Tibial nerve (tissue), 4 donors: Measurements from ENCODE around the gene SLC12A7. TPM values are rescaled to one million over a fixed set of nuclear protein-coding genes. Genes with fewer than 3 reads are reported as not detected.
A peak's percentile ranks its signal among the peaks of the same experiment; 100 is the strongest.
"Not testable (repeated sequence)": the region's sequence is repeated elsewhere in the genome, so short reads cannot be mapped to it uniquely, and the experiment has no call there.

Experiments
- DNase-seq, 2 donors: peaks; one replicate each; pipeline ENCODE4 v3.0.0-alpha.2; 2019; ENCODE audit warnings: low spot score in 2 of 2
- H3K27ac ChIP-seq, 4 donors: fragments of 200-600 bp; sonication (generic) in 3 of 4; one replicate each; pipeline ENCODE4 v1.5.1; 2017 to 2019; ENCODE audit warnings: mild to moderate bottlenecking in 1 of 4
- H3K27me3 ChIP-seq, 2 donors: fragments of 200-600 bp; sonication (generic) in 1 of 2; one replicate each; pipeline versions ENCODE4 v1.5.1 to v1.6.0; 2017 to 2019
- H3K36me3 ChIP-seq, 3 donors: fragments of 200-600 bp; sonication (generic); one replicate each; pipeline ENCODE4 v1.5.1; 2018 to 2019
- H3K4me1 ChIP-seq, 4 donors: fragments of 200-600 bp; sonication (generic) in 3 of 4; one replicate each; pipeline ENCODE4 v1.5.1; 2017 to 2019
- H3K4me3 ChIP-seq, 4 donors: fragments of 200-600 bp; sonication (generic) in 3 of 4; one replicate each; pipeline ENCODE4 v1.5.1; 2017 to 2019; ENCODE audit warnings: mild to moderate bottlenecking in 1 of 4, moderate library complexity in 1 of 4
- H3K9me3 ChIP-seq, 4 donors: fragments of 200-600 bp; sonication (generic) in 3 of 4; one replicate each; pipeline ENCODE4 v1.5.1; 2017 to 2019
- EP300 ChIP-seq, 2 donors: sonication (generic); formaldehyde crosslinking; IDR thresholded peaks; one replicate each; pipeline ENCODE4 v1.6.1; 2017; ENCODE audit warnings: antibody characterized with exemption in 2 of 2, mild to moderate bottlenecking in 1 of 2
- POLR2A ChIP-seq, 2 donors: fragments of 450-650 bp; IDR thresholded peaks; one replicate each; pipeline ENCODE4 v1.6.1; 2017; ENCODE audit warnings: antibody characterized with exemption in 2 of 2, mild to moderate bottlenecking in 2 of 2, moderate library complexity in 2 of 2
- WGBS, 2 donors: methylation state at CpG; one replicate each; pipeline ENCODE4 v1.1.5; 2018; 5-methylcytosine and 5-hydroxymethylcytosine counted together
- total RNA-seq, 4 donors: library from RNA; depleted of rRNA; stranded (reverse); fragments of >200 nt; gene quantifications; one replicate each; pipeline ENCODE4 v1.1.0, GENCODE V29; 2016
- TF ChIP-seq, protein P1 (sequence below), 5 experiments: fragments of 200-600 bp in 3 of 5; fragments of 450-650 bp in 2 of 5; sonication (generic) in 3 of 5; IDR thresholded peaks; one replicate each; pipeline ENCODE4 v1.5.1; 2016 to 2019; ENCODE audit warnings: antibody characterized with exemption in 5 of 5, mild to moderate bottlenecking in 3 of 5, moderate library complexity in 2 of 5

The SLC12A7 gene
- total RNA-seq, 4 donors from 2014 or later = 11.4 to 39.3 (median 18.8) TPM

GRCh38 chr5:1158647-1159340 is 46.9 kb upstream of the SLC12A7 start:
- H3K4me1 ChIP-seq = peaks cover 0 to 28% (median 4%) of the 10 kb centered on the region in 4 donors
- no peak overlapping the region for H3K27ac ChIP-seq
- H3K27me3 ChIP-seq = peaks cover 8 to 47% of the 10 kb centered on the region in 2 donors
- WGBS, 2 donors = 74 to 83% methylated on average over 20 of the region's 20 CpGs
- TF ChIP-seq, protein P1, sequence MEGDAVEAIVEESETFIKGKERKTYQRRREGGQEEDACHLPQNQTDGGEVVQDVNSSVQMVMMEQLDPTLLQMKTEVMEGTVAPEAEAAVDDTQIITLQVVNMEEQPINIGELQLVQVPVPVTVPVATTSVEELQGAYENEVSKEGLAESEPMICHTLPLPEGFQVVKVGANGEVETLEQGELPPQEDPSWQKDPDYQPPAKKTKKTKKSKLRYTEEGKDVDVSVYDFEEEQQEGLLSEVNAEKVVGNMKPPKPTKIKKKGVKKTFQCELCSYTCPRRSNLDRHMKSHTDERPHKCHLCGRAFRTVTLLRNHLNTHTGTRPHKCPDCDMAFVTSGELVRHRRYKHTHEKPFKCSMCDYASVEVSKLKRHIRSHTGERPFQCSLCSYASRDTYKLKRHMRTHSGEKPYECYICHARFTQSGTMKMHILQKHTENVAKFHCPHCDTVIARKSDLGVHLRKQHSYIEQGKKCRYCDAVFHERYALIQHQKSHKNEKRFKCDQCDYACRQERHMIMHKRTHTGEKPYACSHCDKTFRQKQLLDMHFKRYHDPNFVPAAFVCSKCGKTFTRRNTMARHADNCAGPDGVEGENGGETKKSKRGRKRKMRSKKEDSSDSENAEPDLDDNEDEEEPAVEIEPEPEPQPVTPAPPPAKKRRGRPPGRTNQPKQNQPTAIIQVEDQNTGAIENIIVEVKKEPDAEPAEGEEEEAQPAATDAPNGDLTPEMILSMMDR (IDR thresholded peaks at IDR 0.05) = no peak
- TF ChIP-seq POLR2A (IDR thresholded peaks at IDR 0.05) (no peak), EP300 (IDR thresholded peaks at IDR 0.05) (no peak)
- no peak overlapping the region for H3K4me3 ChIP-seq
- DNase-seq = no peak
- no peaks in the 10 kb centered on the region for H3K36me3 ChIP-seq
- peaks cover 0 to 6% (median 0%) of the 10 kb centered on the region in 4 donors for H3K9me3 ChIP-seq

GRCh38 chr5:1157461-1157986 is 45.7 kb upstream of the SLC12A7 start:
- not testable (repeated sequence) for H3K9me3 ChIP-seq, H3K36me3 ChIP-seq, H3K27ac ChIP-seq, DNase-seq, H3K4me3 ChIP-seq
- WGBS, 2 donors = 69 to 81% methylated on average over 2 of the region's 2 CpGs
- H3K4me1 ChIP-seq = peaks cover 0 to 27% (median 4%) of the 10 kb centered on the region in 4 donors
- peaks cover 8 to 60% of the 10 kb centered on the region in 2 donors for H3K27me3 ChIP-seq

GRCh38 chr5:1156754-1157460 is 45.0 kb upstream of the SLC12A7 start:
- WGBS, 2 donors = 93 to 96% methylated on average over 11 of the region's 11 CpGs

GRCh38 chr5:1156033-1156753 is 44.3 kb upstream of the SLC12A7 start:
- Histone ChIP-seq H3K9me3 (peaks cover 0 to 6% (median 0%) of the 10 kb centered on the region in 4 donors), H3K4me3 (peak overlapping the region in 1 of 4 donors; percentile 23), H3K36me3 (no peaks in the 10 kb centered on the region), H3K4me1 (peaks cover 0 to 14% (median 0%) of the 10 kb centered on the region in 4 donors), H3K27me3 (peaks cover 8 to 69% of the 10 kb centered on the region in 2 donors), H3K27ac (no peak overlapping the region)
- TF ChIP-seq, protein P1 (IDR thresholded peaks at IDR 0.05) = no peak
- TF ChIP-seq EP300 (IDR thresholded peaks at IDR 0.05) = no peak
- TF ChIP-seq POLR2A (IDR thresholded peaks at IDR 0.05) = no peak
- WGBS, 2 donors = 56 to 95% methylated on average over 2 to 12 of the region's 51 CpGs
- DNase-seq = no peak

More at GRCh38 chr5:1156754-1157460, 45.0 kb upstream of the SLC12A7 start:
- no peak for TF ChIP-seq EP300 (IDR thresholded peaks at IDR 0.05)
- TF ChIP-seq, protein P1 (IDR thresholded peaks at IDR 0.05) = no peak
- TF ChIP-seq POLR2A (IDR thresholded peaks at IDR 0.05) = no peak
- no peak for DNase-seq
- peaks cover 8 to 66% of the 10 kb centered on the region in 2 donors for H3K27me3 ChIP-seq
- H3K4me3 ChIP-seq = no peak overlapping the region
- H3K9me3 ChIP-seq = peaks cover 0 to 6% (median 0%) of the 10 kb centered on the region in 4 donors
- H3K4me1 ChIP-seq = peaks cover 0 to 21% (median 2%) of the 10 kb centered on the region in 4 donors
- H3K27ac ChIP-seq = no peak overlapping the region
- H3K36me3 ChIP-seq = no peaks in the 10 kb centered on the region
